GM18868 (cell line): ENCODE data around the gene PSMB10.

Experiments used
- ATAC-seq: cut with Tn5 transposase; IDR thresholded peaks from one replicate; pipeline ENCODE4 v1.9.1; 2021; ENCODE audit warnings: mild to moderate bottlenecking, moderate library complexity; ENCODE audit not compliant: unreplicated experiment

PSMB10 gene

DNA sequence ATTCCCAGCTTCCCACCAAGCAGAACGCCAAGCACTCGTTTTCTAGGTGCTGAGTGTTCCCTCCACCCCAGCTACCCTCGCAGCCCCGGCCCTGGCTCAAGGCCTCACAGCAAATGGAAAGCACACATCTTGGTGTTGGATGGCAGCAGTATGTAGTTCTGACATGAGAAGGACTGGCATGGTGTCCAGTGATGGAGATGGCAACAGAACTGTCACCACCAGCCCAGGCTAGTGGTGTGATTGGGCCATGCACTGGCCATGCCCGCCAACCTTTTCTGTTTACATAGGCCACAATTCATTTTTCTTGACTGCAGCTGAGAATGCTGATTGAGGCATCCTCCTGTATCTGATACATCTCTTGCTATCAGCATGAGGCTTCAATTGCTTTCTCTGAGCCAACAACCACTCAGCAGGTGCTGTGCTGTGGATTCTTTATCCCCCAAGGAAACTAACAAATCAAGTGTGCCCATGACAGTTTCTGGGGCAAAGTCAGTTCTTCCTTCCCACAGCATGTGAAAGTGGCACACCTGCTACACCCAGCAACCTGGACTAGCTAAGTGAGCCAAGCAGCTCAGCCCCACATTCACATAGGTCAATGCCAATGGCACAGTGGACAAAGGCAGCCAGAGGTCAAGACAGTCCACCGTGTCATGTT lies 28.0 kb upstream of the PSMB10 start:
- no peak for ATAC-seq

DNA sequence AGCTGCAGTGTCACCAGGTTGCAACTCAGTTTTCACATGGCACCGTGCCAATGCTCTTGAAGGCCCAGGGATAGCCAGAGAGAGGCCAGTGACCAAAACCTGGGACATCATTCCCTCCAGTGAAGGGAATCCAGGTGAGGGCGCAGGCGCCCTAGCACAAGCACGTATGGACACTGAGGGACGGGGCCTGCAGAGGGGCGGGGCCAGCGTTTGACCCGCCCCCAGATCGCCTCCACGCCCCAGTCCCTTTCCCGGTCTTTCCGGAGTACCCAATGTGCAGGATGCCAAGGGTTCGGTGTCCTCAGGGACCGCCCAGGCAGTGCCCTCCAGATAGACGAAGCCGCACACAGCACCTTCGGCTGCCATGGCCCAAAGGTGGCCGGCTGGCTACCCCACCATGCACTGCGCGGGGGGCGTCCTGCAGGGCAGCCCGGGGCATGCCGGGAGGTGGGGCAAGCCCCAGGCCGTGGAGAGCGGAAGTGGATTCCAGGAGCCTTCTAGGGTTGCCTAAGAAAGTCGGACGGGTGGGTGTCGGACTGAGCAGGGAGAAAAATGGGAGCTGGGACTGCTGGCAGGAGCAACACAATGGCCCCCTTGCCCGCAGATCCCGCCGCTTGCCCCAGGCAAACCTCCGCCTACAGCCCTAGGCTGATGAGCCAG lies 27.1 kb upstream of the PSMB10 start:
- no peak for ATAC-seq

DNA sequence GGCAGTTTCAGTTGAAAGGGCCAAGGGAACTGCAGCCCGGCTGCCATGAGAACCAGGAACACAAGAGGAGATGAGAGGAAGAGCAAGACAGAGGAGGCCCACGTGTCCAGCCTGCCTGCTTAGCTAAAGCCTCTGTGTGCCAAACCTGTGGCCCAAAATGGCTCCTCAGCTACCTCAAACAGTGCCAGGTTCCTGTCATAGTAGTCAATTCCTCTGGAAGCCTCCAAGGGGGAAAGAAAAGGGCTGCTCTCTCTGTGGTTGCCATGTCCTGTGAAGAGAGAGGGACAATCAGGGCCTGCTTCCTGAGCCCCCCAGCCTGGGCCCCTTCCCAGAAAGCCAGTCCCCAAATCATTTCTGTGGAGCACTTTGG lies 26.6 kb upstream of the PSMB10 start:
- no peak for ATAC-seq

DNA sequence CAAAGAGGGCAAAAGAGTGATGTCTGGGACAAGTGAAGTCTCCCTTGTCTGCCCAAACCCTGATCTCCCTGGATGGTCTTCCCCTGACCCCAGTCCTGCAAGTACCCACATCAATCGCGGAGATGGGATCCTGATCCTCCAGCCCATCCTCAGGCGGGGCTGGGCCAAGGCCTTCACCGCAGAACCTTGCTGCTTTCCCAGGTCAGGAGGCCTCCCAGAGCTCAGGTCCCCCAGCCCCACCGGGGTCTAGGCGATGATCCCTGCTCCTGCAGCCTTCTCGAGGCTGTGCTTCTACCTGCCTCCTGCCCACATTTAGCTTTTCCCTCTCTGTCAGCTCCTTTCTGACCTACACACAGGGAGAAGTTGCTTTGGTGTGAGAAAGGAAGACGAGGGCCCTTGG lies 25.5 kb upstream of the PSMB10 start:
- ATAC-seq, result no peak

DNA sequence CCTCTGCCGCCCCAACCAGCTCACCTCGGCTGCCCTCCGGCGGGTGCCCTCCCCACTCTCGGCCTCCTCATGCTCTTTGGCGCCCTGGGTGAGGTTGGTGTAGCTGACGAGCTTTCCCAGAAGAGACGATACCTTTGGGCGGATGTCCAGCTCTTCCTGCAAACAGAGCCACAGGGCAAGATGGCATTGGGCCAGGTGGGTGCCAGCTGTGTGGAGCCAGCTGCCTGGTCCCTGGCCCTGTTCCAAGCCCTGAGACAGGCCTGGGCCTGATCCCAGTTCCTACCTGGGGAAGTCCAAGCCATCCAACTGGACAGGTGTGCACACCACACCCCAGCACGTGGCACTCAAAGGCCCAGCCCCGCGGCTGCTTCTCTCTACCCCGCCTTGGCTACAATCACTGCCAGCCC lies 24.9 kb upstream of the PSMB10 start:
- ATAC-seq, result no peak

DNA sequence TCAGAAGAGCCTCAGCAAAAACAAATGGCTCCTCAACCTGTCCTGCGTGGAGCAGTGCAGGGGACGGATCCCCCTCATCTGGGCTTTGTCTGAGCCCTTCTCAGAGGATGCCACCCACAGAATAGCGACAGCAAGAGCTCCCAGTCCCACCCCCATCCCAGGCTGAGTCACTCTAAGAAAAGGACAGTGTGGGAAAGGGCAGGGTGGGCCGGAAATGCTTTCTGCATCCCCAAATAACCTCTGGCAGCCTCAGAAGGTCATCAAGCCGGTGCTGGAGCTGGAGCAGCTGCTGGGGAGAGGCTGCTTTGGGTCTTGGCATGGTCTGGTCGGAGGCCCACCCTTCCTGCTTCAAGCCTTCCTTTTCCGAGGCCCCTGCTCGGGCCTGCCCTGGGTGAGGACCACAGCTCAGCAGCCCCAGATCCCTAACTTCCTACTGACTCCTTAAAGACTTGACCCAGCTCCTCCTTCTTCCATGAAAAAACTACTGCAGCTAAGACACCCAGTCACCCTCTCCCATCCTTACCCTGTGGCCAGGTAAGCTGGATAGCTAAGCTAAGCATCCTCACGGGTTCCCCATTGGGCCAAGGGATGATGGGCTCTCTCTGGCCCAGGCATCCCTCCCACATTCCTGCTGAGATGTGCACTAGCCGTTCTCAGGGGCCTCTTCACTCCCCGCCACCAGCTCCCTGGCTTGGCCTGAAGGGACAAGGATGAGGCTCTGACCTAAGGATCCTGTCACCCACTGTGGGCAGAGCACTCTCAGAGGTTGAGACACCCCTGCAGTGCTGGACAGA lies 23.1 kb upstream of the PSMB10 start:
- ATAC-seq, result no peak

DNA sequence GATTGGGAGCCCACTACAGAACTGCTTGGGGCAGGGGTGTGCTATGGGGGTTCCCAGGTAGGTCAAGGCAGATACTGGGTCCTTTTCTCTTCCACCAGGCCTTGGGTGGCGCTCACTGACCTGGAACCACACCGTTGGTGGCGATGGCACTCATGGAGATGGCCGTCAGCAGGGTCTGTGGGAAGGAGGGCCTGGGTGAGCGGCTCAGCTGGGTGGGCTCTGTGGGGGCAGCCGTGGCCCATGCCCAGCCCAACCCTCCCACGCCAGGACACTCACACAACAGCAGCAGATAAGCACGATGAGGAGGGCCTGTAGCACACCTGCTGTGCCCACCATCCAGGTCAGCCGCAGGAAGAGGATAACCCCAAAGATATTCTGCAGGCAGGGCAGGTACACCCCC lies 21.0 kb upstream of the PSMB10 start:
- no peak for ATAC-seq

DNA sequence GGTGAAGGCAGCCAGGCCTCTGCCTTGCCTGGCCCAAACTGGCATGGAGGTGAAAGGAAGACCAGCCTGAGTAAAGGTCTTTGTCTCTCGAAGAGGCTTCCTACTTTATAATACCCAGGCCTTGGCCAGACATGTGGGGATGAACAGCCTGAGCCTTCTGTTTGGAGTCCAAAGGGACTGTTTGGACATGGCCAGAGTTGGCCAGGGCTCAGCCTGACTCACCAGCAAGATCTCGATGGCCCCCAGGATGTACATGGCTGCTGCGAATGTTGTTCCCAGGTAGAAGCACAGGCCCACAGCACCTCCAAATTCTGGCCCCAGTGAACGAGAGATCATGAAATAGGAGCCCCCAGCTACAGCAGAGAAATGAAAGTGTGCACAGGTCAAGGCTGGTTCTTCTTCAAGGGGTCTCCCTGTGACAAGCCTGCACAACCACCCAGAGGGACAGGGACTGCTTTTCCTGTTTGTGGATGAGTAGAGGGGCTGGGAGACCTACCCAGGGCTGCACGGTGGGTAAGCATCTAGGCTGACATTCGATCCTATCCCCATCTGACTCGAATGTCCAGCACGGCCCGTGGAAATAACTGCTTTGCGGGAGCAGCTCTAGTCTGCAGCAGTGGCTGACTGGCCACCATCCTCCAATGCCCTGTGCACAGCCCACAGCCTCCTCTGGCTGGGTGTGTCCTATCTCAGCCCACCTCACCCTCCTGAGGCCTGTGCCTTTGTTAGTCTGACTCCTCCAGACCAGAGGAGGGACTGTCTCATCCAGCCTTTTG lies 18.0 kb upstream of the PSMB10 start:
- ATAC-seq, result no peak

DNA sequence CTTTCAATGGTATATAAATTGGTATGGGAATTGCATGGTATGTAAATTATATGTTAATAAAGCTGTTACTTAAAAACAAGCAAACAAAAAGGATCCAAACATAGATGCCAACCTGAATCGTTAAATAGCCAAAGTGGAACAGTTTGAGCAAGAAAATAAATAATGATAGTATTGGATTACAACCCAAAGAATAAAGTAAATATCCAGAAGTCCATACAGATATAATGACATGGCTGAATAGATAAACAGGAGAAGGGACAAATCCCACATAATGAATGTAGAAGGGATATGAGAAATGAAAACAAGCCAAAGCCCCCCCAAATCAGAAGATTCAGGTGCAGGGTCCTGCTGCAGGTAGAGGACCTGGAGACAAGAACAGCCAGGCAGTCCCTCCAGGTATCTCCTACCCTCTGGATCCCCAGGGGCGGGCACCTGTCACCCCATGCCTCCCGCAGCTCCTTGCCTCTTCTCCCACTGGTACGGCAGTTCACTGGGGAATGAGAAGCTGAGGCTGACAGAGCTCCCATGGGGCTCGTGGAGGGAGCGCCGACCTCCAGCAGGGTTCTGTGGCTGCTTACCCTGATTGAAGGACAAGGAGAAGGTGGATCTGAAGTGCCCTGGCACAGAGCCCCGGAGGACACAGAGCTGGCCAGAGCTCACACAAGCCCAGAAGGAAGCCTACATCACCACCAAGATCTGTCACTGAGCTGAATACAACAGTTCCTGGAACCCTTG lies 17.2 kb upstream of the PSMB10 start:
- no peak for ATAC-seq

DNA sequence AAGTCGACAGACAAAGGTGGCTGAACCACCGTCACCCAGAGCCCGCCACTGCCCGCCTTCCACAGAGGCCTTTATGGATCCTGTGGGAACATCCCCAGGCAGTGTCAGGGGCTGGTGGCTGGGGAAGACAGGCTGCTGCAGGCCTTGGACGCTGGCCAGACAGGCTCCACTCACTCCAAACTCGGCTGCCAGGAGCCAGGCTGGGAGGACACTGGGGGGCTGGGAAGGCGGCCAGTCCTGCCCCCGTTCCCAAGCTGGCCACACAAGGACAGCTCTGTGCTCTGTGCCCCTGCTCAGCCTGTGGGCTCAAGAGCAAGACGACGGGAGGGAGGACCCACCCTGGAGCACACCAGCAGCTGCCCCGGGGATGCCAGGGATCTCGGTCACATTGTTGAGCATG lies 14.8 kb upstream of the PSMB10 start:
- ATAC-seq, result no peak

DNA sequence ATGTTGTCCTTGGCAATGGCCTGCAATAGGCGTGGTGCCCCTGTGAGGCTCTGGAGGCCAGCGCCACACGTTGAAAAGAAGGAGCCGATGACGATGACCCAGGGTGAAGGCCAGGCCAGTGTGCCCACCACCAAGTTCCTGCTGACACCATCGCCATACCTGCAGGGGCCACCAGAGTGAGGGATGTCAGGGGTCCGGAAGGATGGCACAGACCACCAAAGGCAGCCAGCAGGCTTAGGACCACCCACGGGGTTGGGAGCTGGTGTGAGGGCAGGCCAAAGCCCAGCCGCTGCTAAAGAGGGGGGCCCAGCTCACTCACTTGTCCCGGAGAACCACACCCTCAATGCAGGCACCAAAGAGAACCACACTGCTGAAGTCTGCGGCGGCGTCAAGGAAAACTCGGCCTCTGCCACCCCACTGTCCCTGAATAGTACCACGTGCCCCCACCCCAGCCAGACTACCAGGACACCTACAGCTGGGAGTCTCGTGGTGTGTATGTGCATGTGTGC lies 13.7 kb upstream of the PSMB10 start:
- no peak for ATAC-seq

DNA sequence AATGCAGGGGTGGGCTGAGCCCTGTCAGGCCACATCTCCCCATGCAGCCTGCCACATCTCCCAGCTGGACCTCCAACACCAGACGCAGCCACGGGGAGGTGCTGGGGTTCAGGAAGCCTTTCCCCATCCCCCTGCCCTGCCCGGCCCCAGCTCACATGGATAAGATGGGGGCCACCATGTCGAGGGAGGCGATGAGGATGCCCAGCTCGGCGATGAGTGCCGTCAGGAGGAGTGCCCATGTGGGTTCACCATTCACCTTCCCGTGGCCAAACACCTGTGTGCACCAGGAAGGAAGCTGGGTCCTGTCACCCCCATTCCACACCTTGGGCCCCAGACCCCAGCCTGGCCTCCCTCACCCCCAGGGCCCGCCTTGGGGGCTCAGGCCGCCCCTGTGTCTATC lies 13.0 kb upstream of the PSMB10 start:
- ATAC-seq, result no peak

DNA sequence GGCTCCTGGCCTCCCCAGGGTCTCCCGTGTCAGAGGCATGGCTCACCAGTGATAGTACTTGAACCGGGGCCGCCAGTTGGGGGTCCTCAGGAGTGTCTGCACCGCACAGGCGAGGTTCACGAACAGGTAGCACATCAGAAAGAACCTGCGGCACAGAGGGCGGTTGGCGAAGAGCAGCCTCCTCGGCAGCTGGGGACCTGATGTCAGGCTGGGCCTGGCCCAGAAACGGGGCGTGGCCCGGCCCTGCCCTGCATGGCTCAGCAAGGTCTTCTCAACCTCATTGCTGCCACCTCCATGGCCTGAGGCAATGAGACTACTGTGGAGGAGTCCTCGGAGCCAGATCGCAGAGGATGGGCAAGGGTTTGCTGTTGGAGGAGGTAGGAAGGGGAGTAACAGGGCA lies 11.4 kb upstream of the PSMB10 start:
- no peak for ATAC-seq

DNA sequence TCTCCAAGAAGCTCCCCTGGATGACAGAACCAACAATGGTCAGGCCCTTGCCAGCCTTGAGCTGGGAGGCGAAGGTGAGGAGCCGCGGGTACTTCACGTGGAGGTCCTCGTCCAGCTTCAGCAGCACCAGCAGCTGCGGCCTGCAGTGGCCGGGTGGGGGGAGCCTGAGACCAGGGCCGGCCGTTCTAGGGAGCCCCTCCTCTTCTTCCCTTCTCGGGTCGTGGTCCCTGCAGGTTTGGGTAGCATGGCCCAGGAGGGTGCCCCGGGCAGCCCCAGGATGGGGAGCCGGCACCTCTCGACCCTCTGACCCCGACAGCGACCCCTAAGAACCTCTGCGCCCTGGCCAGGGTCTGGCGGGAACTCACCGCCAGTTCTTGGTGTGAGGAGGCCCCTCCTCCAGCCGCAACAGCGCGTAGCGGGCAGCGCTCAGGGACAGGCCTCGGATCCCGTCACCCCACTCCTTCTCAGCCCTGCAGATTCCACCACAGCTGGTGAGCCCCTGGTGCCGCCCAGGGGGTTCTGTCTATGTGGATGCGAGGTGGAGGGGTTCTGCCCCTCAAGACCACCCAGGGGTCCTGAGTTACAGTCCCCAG lies 10.4 kb upstream of the PSMB10 start:
- ATAC-seq, result no peak

DNA sequence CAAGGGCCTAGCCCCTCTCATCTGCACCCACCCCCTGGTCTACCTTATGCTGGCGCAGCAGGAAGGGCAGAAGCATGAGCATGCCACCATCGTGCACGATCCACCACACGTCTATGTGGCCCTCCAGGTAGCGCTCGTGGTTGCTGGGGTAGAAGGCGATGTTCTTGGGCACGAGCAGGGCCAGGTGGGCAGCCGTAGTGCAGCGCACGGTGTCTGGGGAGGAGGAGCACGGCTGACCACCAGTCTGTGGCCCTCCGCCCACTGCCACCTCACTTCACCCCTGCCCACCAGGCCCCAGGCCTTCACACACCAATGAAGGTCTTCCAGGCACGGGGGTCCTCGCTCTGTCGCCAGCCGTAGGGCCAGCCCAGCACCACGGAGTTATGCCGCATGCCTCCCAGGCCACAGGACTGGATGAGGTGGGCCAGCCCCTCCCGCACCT lies 9.5 kb upstream of the PSMB10 start:
- no peak for ATAC-seq

DNA sequence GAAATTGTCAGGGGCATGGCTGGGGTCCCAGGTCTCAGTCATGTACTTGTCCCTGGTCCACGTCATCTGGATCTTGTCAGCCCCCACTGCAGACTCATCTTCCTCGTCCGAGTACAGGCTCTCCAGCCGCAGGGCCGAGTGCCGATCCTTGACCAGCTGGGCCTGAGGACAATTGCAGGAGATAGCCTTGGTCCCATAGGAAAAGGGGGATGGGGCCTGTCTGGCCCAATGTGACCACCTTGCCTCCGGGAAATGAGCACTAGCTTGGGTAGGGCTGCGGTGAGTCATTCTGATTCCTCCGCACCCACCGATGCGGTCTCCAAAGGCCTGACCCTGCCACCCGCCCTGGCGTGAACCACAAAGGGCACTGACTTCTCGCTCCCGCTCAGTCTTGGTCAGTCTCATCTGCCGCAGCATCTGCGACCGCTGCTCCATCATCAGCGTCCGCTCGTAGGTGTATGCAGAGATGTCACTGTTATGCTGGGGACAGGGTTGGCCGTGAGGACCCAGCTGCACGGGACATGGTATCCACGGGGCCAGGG lies 8.8 kb upstream of the PSMB10 start:
- ATAC-seq, result no peak

DNA sequence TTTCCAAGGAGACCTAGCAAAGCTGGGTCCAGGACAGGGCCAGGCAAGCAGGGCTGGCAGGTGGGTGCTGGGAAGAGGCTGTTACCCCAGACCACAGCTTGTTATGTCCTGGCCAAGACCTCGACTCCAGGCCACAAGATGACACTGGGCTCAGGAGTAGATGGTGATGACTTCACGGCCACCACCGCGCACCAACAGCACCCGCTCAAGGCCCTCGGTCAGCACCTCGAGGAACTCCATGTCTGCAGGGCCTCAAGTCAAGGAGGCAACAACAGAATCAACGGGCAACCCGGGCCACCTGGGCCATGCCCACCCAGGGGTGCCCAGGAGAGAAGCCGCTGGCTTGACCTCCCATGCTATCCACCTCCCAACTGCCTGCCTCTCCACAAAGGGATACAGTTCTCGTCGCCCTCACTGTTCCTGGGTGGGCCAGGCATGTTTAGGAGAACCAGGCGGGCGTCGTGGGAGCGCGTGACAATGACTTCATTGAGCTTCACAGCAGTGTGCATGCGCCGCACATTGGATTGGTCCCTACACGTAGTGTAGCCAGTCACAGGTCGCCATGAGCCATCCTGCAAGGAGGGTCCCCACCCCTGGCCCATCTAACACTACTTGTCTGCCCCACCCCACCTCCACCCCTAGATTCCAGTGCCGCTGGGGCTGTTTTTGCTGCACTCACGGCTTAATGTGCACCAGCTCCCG lies 8.2 kb upstream of the PSMB10 start:
- no peak for ATAC-seq

DNA sequence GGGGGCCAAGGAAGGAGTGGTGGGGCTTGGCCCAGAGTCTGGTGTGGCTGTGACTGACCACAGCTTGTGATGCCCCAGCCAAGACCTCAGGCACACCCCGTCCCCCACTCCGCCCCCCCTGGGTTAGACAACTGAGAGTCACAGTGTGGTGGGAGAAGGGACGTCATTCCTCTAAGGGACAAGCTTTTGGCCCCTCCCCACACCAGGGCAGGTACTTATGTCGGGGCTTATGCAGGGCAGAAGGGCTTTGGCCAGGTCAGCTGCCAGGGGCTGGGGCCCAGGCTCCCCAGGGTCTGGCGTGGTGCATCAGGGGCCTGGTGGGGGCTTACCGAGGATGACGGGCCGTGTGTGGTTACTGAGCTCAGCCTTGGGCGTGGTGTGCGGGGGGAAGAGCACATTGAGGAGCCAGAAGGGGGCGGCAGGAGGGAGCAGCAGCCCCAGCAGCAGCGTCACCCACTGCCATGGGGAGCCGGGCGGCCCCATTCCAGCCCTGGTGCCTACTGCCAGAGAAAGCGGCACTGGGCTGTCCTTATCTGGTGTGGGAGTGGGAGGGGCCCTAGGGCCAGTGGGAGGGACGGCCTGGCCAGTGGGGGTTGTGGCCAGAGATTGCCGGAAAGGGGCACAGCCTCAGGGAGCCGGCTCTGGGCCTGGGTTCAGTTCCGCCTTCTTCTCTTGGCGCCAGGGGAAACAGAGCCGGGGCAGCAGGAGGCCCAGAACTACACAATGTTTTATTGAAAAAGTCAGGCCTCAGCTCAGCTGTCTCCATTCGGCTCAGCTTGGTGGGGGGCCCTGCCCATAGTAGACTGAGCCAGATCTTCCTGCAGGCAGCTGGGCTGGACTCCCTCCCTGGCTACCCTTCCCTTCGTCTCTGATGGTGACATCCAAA lies 7.2 kb upstream of the PSMB10 start, which contains the start of gene LCAT:
LCAT (minus strand) TSS at position 502 of the 886 bp plus-strand sequence; CDS start at position 483, 19 bp downstream.
- ATAC-seq, result no peak
